GM12872 (cell line): ENCODE data around the gene CAPN15.

Experiments
- TF ChIP-seq, protein P1 (sequence below): IDR thresholded peaks from 3 replicates; pipeline ENCODE4 v1.5.1; 2011; ENCODE audit warnings: low read depth, mild to moderate bottlenecking, low read length, moderate library complexity; ENCODE audit not compliant: insufficient read depth

The CAPN15 gene

DNA sequence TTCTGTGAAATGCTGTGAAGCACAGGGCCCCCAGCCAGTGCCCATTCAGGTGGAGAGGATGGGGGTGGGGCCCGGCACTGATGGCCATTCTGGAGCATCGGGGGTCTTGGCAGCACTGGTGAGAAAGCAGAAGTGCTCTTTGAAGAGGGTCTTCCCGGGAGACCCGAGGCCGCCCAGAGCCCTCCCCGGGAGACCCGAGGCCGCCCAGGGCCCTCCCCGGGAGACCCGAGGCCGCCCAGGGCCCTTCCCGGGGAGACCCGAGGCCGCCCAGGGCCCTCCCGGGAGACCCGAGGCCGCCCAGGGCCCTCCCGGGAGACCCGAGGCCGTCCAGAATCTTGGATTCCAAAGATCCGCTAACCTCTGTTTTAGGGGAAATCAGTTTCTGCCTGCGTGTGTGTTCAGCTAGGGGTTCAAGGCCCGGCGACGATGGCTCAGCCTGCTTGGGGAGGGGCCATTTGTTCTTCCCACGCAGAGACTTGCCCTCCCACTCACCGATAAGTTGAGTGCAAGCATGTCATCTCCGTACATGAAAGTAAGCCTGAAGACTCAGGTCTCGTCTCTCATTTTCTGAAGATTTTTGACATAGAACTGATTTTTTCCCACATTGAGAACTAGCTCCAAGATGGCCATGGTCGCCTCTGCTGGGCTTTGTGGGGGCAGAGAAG is 35.2 kb upstream of the CAPN15 start:
- TF ChIP-seq, protein P1, sequence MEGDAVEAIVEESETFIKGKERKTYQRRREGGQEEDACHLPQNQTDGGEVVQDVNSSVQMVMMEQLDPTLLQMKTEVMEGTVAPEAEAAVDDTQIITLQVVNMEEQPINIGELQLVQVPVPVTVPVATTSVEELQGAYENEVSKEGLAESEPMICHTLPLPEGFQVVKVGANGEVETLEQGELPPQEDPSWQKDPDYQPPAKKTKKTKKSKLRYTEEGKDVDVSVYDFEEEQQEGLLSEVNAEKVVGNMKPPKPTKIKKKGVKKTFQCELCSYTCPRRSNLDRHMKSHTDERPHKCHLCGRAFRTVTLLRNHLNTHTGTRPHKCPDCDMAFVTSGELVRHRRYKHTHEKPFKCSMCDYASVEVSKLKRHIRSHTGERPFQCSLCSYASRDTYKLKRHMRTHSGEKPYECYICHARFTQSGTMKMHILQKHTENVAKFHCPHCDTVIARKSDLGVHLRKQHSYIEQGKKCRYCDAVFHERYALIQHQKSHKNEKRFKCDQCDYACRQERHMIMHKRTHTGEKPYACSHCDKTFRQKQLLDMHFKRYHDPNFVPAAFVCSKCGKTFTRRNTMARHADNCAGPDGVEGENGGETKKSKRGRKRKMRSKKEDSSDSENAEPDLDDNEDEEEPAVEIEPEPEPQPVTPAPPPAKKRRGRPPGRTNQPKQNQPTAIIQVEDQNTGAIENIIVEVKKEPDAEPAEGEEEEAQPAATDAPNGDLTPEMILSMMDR: no peak

- TF ChIP-seq, protein P1: peak; percentile 45; the same call in 2 of the 3 replicates
Observed at GRCh38 chr16:495127-495748, 32.3 kb upstream of the CAPN15 start.

GRCh38 chr16:496097-496886 is 31.2 kb upstream of the CAPN15 start:
- TF ChIP-seq, protein P1: no peak

DNA sequence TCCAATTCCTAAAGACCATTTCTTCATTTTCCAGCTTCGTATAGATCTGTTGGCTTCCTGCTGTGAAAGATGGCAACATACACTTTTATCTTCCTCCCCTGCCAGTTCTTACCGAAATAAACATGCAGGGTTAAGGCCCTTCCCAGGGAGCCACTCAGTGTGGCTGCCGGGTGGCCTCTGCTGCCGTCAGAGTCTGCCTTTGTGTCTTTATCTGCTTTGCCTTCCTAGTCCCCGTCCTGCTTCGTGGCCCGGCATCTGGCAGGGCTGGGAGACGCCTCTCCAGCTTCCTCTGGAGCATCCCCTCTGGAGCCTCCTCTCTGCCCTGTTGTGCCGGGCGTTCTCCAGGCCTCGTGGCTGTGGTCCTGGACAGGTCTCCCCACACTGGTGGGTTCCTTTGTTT is 30.3 kb upstream of the CAPN15 start:
- TF ChIP-seq, protein P1: no peak

DNA sequence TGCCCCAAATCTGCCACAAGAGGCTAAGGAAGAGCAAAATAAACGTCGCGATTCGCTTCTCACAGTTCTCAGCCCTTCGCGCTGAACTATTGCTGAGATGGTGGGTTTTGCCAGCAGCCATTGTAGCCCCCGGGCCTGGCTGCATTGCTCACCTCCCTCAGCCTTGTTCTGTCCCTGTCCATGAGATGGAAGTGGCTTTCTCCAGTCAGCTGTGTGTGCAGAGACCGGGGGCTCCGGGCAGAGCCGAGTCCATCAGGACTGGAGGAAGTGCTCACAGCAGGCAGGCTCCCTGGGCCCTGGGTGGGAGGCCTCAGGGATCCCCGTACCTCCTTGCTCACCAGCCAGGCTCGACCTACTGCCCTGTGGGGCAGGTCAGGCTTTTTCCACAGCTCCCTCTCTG is 27.6 kb upstream of the CAPN15 start:
- TF ChIP-seq, protein P1: no peak

GRCh38 chr16:500709-501108 is 26.8 kb upstream of the CAPN15 start:
- TF ChIP-seq, protein P1: no peak

DNA sequence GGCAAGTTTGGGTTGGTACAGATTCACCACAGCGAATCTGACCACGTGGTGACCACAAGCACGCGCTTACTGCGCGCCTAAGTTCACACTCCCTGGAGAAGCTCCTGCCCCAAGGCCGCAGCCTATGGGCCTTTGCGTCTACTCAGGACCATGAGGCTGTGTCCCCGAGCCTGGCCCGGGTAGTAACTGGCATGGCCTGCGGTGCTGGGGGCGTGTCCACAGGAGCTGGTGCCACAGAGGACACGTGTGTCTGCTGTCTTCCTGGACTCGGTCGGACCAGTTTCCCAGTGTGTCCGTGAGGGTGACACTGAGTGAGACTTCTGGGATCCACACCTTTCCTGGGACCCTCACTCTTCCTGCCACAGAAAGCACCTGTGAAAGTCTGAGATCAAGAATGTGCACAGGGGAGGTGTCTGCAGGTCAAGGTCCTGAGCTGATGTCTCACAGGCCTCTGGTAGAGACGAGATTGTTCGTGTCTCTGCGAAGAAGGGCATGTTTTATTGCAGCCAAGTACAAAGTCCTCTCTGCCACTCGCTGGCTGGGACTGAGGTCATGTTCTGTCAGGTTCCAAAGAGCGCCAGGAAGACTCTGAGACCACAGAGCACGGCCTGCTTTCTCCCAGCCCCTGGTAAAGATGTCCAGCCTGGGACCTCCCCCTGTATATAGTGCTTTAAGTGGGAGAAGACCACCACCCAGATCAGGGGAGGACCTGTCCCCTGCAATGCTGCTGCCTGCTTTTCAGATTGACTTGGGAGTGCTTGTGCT is 25.2 kb upstream of the CAPN15 start:
- TF ChIP-seq, protein P1: no peak
